Stimulated activated CD8-positive, alpha-beta memory T cell treated with anti-CD3 and anti-CD28 coated beads, Interleukin-2, amount 100 ng/mL, for 48 hours (primary cell): ENCODE results near the gene RASD1.
"Not testable (repeated sequence)": the region's sequence is repeated elsewhere in the genome, so short reads cannot be mapped to it uniquely, and the experiment has no call there.

Experiments used
- DNase-seq, 2 donors: peaks; one replicate each; pipeline ENCODE4 v3.0.0-alpha.2; 2020; ENCODE audit warnings: low read depth in 2 of 2

The RASD1 gene

GRCh38 chr17:17497065-17497844 lies 1.1 kb upstream of the RASD1 start:
- DNase-seq = no peak

- DNase-seq = no peak
Measured at GRCh38 chr17:17495536-17496188, 533 bp downstream of the RASD1 start.

GRCh38 chr17:17494870-17495535 lies 1.2 kb downstream of the RASD1 start:
- DNase-seq = no peak

- DNase-seq = no peak
Measured at GRCh38 chr17:17494499-17494869, 1.7 kb downstream of the RASD1 start.

- DNase-seq = no peak
Measured at GRCh38 chr17:17493986-17494466, 2.2 kb downstream of the RASD1 start.

- DNase-seq = no peak
Measured at GRCh38 chr17:17493249-17493985, 2.8 kb downstream of the RASD1 start.

GRCh38 chr17:17492571-17492970 lies 3.6 kb downstream of the RASD1 start:
- DNase-seq = no peak

- DNase-seq = no peak
Measured at GRCh38 chr17:17492085-17492484, 4.1 kb downstream of the RASD1 start.

GRCh38 chr17:17491546-17491988 lies 4.6 kb downstream of the RASD1 start:
- DNase-seq = no peak

GRCh38 chr17:17491031-17491471 lies 5.1 kb downstream of the RASD1 start:
- no peak for DNase-seq

- no peak for DNase-seq
Measured at GRCh38 chr17:17487998-17488397, 8.2 kb downstream of the RASD1 start.

- not testable (repeated sequence) for DNase-seq
Measured at GRCh38 chr17:17486416-17486815, 9.8 kb downstream of the RASD1 start.

- DNase-seq = no peak
Measured at GRCh38 chr17:17485420-17485819, 10.8 kb downstream of the RASD1 start.

GRCh38 chr17:17484451-17484899 lies 11.7 kb downstream of the RASD1 start:
- peak; percentile 24 to 55 for DNase-seq

GRCh38 chr17:17481860-17482259 lies 14.3 kb downstream of the RASD1 start:
- DNase-seq = no peak

- DNase-seq = no peak
Measured at GRCh38 chr17:17480593-17481148, 15.5 kb downstream of the RASD1 start.

GRCh38 chr17:17479209-17479608 lies 17.0 kb downstream of the RASD1 start:
- no peak for DNase-seq

GRCh38 chr17:17476865-17477467 lies 19.2 kb downstream of the RASD1 start, which contains the start of gene MED9:
Gene MED9, plus strand, starts transcription at chr17:17477000. Its CDS starts 42 bp downstream, at chr17:17477042.
- peak; percentile 92 to 94 for DNase-seq

- no peak for DNase-seq
Measured at GRCh38 chr17:17474341-17474740, 21.9 kb downstream of the RASD1 start.

GRCh38 chr17:17472333-17472920 lies 23.8 kb downstream of the RASD1 start:
- DNase-seq = no peak
